Common myeloid progenitor, CD34-positive (primary cell): ENCODE results near the gene GEN1.

Experiments
- CTCF ChIA-PET: fragments of 350-600 bp; sonication (Branson Sonifier 250); formaldehyde crosslinking; loops from one replicate; lab custom pipeline; 2021; ENCODE audit warnings: antibody characterized with exemption; lab: Charles Lee
- POLR2A ChIA-PET: fragments of 350-600 bp; sonication (Branson Sonifier 250); formaldehyde crosslinking; loops from one replicate; lab custom pipeline; 2021; ENCODE audit warnings: antibody characterized with exemption; lab: Charles Lee
- DNase-seq, 3 donors: peaks; one replicate each; pipeline versions ENCODE4 v3.0.0 to v3.0.0-alpha.2; 2013
- H3K27ac ChIP-seq, 2 experiments: 1 replicate in 1 of 2; 2 replicates in 1 of 2; pipeline ENCODE4 v1.7.0; 2013; ENCODE audit warnings: inconsistent platforms in 2 of 2, low read length in 2 of 2, mild to moderate bottlenecking in 2 of 2, low read depth in 1 of 2, moderate library complexity in 1 of 2; ENCODE audit not compliant: severe bottlenecking in 2 of 2, insufficient read depth in 1 of 2, poor library complexity in 1 of 2
- H3K27me3 ChIP-seq, 5 experiments: replicated peaks in 2 of 5; 1 replicate in 3 of 5; 2 replicates in 2 of 5; pipeline versions ENCODE4 v1.6.1 to v1.7.0; 2013; ENCODE audit warnings: low read length in 4 of 5, mild to moderate bottlenecking in 2 of 5, moderate library complexity in 2 of 5, inconsistent platforms in 1 of 5; ENCODE audit not compliant: insufficient read depth in 5 of 5, control insufficient read depth in 4 of 5
- H3K36me3 ChIP-seq, 4 experiments: 1 replicate in 2 of 4; 2 replicates in 2 of 4; pipeline versions ENCODE4 v1.6.1 to v1.7.0; 2013; ENCODE audit warnings: low read length in 3 of 4, control low read depth in 1 of 4, mild to moderate bottlenecking in 1 of 4; ENCODE audit not compliant: control insufficient read depth in 4 of 4, insufficient read depth in 4 of 4
- H3K4me1 ChIP-seq, 4 experiments: 1 replicate in 3 of 4; 2 replicates in 1 of 4; pipeline versions ENCODE4 v1.6.1 to v1.7.1; 2013; ENCODE audit warnings: low read length in 3 of 4, mild to moderate bottlenecking in 3 of 4, control low read depth in 1 of 4, inconsistent platforms in 1 of 4, moderate library complexity in 1 of 4; ENCODE audit not compliant: control insufficient read depth in 4 of 4, insufficient read depth in 4 of 4; ENCODE audit errors: control extremely low read depth in 1 of 4
- H3K4me3 ChIP-seq, 7 experiments: 1 replicate in 4 of 7; 2 replicates in 3 of 7; pipeline versions ENCODE4 v1.5.1 to v1.7.0; 2013; ENCODE audit warnings: mild to moderate bottlenecking in 7 of 7, low read length in 6 of 7, moderate library complexity in 6 of 7, inconsistent platforms in 2 of 7, low read depth in 2 of 7, control low read depth in 1 of 7; ENCODE audit not compliant: insufficient read depth in 4 of 7, control insufficient read depth in 1 of 7; ENCODE audit errors: extremely low read depth in 1 of 7
- H3K9me3 ChIP-seq, 5 experiments: 1 replicate in 4 of 5; 2 replicates in 1 of 5; pipeline versions ENCODE4 v1.6.1 to v1.7.1; 2013; ENCODE audit warnings: low read length in 4 of 5, mild to moderate bottlenecking in 2 of 5, inconsistent platforms in 1 of 5, low read depth in 1 of 5, moderate library complexity in 1 of 5; ENCODE audit not compliant: control insufficient read depth in 4 of 5, insufficient read depth in 2 of 5; ENCODE audit errors: control extremely low read depth in 1 of 5
- WGBS: methylation state at CpG from one replicate; pipeline ENCODE4 v1.1.5; 2013; ENCODE audit not compliant: insufficient coverage; 5-methylcytosine and 5-hydroxymethylcytosine counted together

Gene GEN1

GRCh38 chr2:17830053-17831034 is 76.4 kb downstream of the GEN1 start:
- DNase-seq = peak; percentile 58 to 65 (median 63)

GRCh38 chr2:17835516-17835915 is 81.6 kb downstream of the GEN1 start:
- Histone ChIP-seq H3K4me1 (peaks cover 0 to 5% (median 5%) of the 10 kb centered on the region in 4 experiments), H3K36me3 (no peaks in the 10 kb centered on the region), H3K9me3 (no peaks in the 10 kb centered on the region), H3K27me3 (peaks cover 0 to 11% (median 7%) of the 10 kb centered on the region in 5 experiments), H3K27ac (no peak overlapping the region), H3K4me3 (no peak overlapping the region)
- no peak for DNase-seq
- CTCF ChIA-PET = interaction anchor here (1.1 kb wide), 1 partner anchor 9 kb away, joined by 3 read pairs; no protein-coding TSS in a partner anchor
- POLR2A ChIA-PET = no interaction called here
- WGBS = 50% methylated on average over 2 of the region's 2 CpGs

More at GRCh38 chr2:17830053-17831034, 76.4 kb downstream of the GEN1 start:
- peaks cover 0 to 9% (median 6%) of the 10 kb centered on the region in 4 experiments for H3K4me1 ChIP-seq
- peak overlapping the region in 5 of 7 experiments; percentile 23 to 60 (median 35) for H3K4me3 ChIP-seq
- POLR2A ChIA-PET = no interaction called here
- H3K36me3 ChIP-seq = no peaks in the 10 kb centered on the region
- H3K27me3 ChIP-seq = peaks cover 0 to 15% (median 6%) of the 10 kb centered on the region in 5 experiments
- no peaks in the 10 kb centered on the region for H3K9me3 ChIP-seq
- CTCF ChIA-PET = interaction anchor here (0.6 to 4.5 kb wide), 13 partner anchors 7 to 114 kb away, joined by 3 to 18 read pairs (median 4); no protein-coding TSS in a partner anchor
- no peak overlapping the region for H3K27ac ChIP-seq
- 12% methylated on average over 33 of the region's 37 CpGs for WGBS
